AG04449 (cell line): Measurements from ENCODE around the gene MXD4.

Source experiments
- CTCF ChIA-PET: fragments of 350-600 bp; formaldehyde crosslinking; extraction: SDS; loops from one replicate; lab custom pipeline; 2021; ENCODE audit warnings: antibody characterized with exemption; lab: Yijun Ruan, JAX
- POLR2A ChIA-PET: fragments of 400-600, 350-600 bp; formaldehyde crosslinking; extraction: SDS; loops from one replicate; lab custom pipeline; 2020; ENCODE audit warnings: antibody characterized with exemption, inconsistent platforms; lab: Yijun Ruan, JAX
- DNase-seq: peaks from one replicate; pipeline ENCODE4 v3.0.0-alpha.2; 2010; ENCODE audit warnings: low read depth, low spot score
- H3K4me3 ChIP-seq: 2 replicates; pipeline ENCODE4 v1.5.1; 2011; ENCODE audit warnings: low read depth, mild to moderate bottlenecking, control low read depth, low read length
- CTCF ChIP-seq: IDR thresholded peaks from one replicate; pipeline ENCODE4 v1.5.1; 2011; ENCODE audit warnings: mild to moderate bottlenecking, moderate library complexity, low read length, control low read depth, inconsistent platforms; ENCODE audit not compliant: insufficient read depth; ENCODE audit errors: missing control alignments

Gene MXD4

DNA sequence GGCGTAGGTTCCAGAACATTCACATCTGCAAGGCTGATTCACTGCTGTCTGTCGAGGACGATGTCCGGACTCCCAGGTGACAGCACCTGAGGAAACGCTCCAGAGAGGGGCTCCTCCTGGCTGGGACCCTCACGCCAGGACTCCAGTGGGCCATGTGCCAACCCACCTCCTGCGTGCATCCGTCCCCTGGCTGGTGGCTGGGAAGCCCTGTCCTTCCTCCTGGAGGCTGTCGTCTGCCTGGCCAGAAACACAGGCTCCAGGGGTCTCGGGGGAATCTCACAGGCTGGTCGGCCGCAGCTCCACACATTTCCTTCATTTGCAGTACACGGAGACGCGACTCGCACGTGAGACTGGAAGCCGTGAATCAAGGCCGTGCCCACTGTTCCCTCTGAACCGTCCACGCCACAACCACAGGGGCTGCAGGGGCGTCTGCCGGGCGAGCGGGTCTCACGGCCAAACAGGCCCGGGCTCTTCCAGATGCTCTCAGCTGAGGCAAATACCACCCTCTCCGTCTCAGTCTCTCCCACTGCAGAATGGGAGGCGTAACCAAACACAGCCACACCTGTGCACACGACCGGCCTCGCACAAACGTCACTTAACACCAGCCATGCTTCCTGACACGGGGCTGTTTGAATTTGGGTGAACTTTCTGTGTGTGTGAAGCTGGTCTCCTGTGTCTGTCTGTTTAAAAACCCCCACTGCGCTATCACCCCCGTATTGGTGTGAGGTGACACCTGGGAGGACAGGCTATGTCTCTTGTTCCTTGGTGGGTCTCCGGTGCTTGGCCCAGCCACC is 38.7 kb upstream of the MXD4 start:
- H3K4me3 ChIP-seq, result no peak overlapping the region
- ChIA-PET POLR2A (no interaction called here), CTCF (no interaction called here)
- no peak for DNase-seq
- TF ChIP-seq CTCF, result no peak

- ChIA-PET POLR2A (no interaction called here), CTCF (no interaction called here)
- DNase-seq, result no peak
- TF ChIP-seq CTCF, result no peak
- H3K4me3 ChIP-seq, result no peak overlapping the region
Measured at GRCh38 chr4:2299794-2300193, 37.9 kb upstream of the MXD4 start.

DNA sequence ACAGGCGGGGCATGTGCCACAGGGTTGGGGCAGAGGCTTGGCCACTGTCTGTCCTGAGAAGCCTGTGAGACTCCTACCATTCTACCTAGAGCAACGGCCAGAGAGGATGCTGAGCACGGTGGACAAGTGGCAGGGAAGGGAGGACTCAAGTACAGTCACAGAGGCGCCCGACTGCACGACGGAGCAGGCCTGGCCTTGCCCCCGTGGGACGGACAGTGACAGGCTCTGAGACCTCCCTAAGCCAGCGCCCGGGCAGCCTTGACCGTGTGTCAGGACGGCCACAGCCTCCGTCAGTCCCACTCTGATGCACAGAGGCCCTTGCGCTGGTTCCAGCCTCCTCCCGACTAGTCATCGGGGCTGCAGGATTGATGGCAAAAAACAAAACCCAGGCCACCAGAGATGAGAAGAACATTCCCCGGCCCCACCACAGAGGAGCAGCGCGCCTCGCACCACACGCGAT is 36.7 kb upstream of the MXD4 start:
- DNase-seq, result no peak
- no peak overlapping the region for H3K4me3 ChIP-seq
- ChIA-PET POLR2A (no interaction called here), CTCF (no interaction called here)
- no peak for TF ChIP-seq CTCF

GRCh38 chr4:2297606-2298531 is 36.0 kb upstream of the MXD4 start:
- ChIA-PET POLR2A (no interaction called here), CTCF (no interaction called here)
- DNase-seq, result no peak
- no peak for TF ChIP-seq CTCF
- H3K4me3 ChIP-seq, result no peak overlapping the region

DNA sequence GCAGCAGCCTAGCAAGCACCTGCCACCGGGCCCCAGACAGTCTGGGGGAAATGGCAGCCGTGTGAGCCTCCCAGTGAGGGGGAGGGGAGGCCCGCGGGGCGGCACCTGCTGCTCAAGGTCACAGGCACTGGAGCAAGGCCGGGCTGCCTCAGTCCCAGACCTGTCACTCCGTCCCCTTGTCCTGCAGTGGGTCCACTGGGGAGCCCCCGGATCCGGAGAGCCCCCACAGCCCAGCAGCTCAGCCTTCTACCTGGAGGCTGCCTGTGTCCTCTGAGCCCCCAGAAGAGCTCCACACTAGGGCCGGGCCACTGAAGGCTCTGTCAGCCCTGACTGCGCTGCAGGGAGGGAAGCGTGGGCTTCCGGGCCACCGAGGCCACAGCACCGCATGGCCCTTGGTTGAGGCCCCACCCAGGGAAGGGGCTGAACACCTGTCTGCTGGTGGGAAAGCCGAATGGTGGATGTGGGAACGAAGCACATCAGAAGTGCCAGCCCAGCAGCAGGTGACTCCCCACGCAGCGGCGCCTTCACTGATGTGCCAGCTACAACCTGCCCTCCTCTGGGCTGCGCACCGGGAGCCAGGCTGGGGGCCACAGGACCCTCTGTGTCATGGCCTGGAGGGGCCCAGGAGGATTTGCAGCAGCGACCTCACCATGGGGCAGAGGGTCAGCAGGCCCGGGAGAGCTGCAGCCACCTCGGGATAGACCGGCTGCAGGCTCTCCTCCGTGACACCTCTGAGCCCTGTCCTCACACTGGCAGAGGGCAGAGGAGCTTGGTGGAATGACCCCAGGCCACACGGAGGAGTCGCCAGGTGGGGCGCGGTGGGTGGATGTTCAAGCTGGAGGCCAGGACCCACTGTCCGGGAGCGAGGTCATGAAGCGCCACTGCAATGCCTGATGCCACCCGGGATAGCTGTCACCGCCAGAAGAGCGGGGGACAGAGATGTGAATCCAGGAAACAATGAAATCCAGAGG is 35.0 kb upstream of the MXD4 start:
- ChIA-PET POLR2A (no interaction called here), CTCF (no interaction called here)
- H3K4me3 ChIP-seq, result no peak overlapping the region
- TF ChIP-seq CTCF, result no peak
- DNase-seq, result no peak
